Osteoblast (primary cell): ENCODE measurements around the gene RNF126. TPM values are rescaled to one million over a fixed set of nuclear protein-coding genes. Genes with fewer than 3 reads are reported as not detected.

Source experiments
- DNase-seq: peaks from one replicate; pipeline ENCODE4 v3.0.0; 2011; ENCODE audit warnings: low spot score, mixed read lengths; ENCODE audit not compliant: insufficient read length; ENCODE audit errors: missing footprints
- H2AFZ ChIP-seq: 2 replicates; pipeline ENCODE4 v1.6.0; 2011; ENCODE audit warnings: mild to moderate bottlenecking, low read length
- H3K27ac ChIP-seq: 2 replicates; pipeline ENCODE4 v1.5.1; 2011; ENCODE audit warnings: mild to moderate bottlenecking, low read depth, low read length, moderate library complexity
- H3K27me3 ChIP-seq: 2 replicates; pipeline ENCODE4 v1.6.0; 2012; ENCODE audit warnings: mild to moderate bottlenecking, control low read depth, inconsistent platforms, low read length, moderate library complexity; ENCODE audit not compliant: insufficient read depth
- H3K36me3 ChIP-seq: 2 replicates; pipeline ENCODE4 v1.5.1; 2011; ENCODE audit warnings: mild to moderate bottlenecking, low read length, control low read depth, moderate library complexity; ENCODE audit not compliant: insufficient read depth
- H3K4me1 ChIP-seq: 2 replicates; pipeline ENCODE4 v1.5.1; 2011; ENCODE audit warnings: mild to moderate bottlenecking, low read length, control low read depth, moderate library complexity; ENCODE audit not compliant: insufficient read depth
- H3K4me2 ChIP-seq: 2 replicates; pipeline ENCODE4 v1.6.0; 2011; ENCODE audit warnings: mild to moderate bottlenecking, low read length; ENCODE audit not compliant: insufficient read depth
- H3K4me3 ChIP-seq: fragments of 200-600 bp; sonication (generic); 3 replicates; pipeline ENCODE4 v1.5.1; 2012; ENCODE audit warnings: mild to moderate bottlenecking, low read length, inconsistent platforms; ENCODE audit not compliant: insufficient read depth
- H3K79me2 ChIP-seq: 2 replicates; pipeline ENCODE4 v1.6.0; 2012; ENCODE audit warnings: mild to moderate bottlenecking, low read length, control low read depth, inconsistent platforms; ENCODE audit not compliant: insufficient read depth
- H3K9me3 ChIP-seq: 2 replicates; pipeline ENCODE4 v1.5.1; 2011; ENCODE audit warnings: low read depth, low read length, control low read depth
- H4K20me1 ChIP-seq: 2 replicates; pipeline ENCODE4 v1.6.0; 2012; ENCODE audit warnings: mild to moderate bottlenecking, low read length, control low read depth; ENCODE audit not compliant: insufficient read depth
- total RNA-seq: library from RNA; depleted of rRNA; stranded (reverse); fragments of >200 nt; gene quantifications from 2 replicates; pipeline ENCODE4 v1.2.3, GENCODE V29; 2012
- TF ChIP-seq, protein P1 (sequence below): IDR thresholded peaks from 2 replicates; pipeline ENCODE4 v1.5.1; 2011; ENCODE audit warnings: mild to moderate bottlenecking, low read depth, low read length, moderate library complexity; ENCODE audit errors: extremely low read depth

The RNF126 gene
- total RNA-seq, 1 donor = 38.7 TPM

DNA sequence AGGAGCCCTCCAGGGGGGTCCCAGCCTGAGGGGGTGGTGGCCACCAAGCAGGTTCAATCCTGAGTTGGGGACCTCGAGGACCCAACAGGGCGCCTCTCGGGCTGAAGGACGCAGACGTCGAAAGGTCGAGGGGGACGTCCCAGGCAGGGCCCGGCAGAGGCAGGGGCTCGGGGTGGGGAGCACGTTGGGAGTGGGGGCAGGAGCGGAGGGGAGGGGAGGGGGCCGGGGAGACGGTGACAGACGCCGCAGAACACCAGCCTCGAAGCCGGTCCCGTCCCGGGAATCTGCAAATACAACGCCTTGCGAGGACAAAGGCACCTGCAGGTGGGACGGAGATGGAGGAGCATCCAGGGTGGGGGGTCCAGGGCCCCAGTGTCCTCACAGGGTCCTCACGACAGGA is 19.3 kb downstream of the RNF126 start:
- H2AFZ ChIP-seq = no peak overlapping the region

DNA sequence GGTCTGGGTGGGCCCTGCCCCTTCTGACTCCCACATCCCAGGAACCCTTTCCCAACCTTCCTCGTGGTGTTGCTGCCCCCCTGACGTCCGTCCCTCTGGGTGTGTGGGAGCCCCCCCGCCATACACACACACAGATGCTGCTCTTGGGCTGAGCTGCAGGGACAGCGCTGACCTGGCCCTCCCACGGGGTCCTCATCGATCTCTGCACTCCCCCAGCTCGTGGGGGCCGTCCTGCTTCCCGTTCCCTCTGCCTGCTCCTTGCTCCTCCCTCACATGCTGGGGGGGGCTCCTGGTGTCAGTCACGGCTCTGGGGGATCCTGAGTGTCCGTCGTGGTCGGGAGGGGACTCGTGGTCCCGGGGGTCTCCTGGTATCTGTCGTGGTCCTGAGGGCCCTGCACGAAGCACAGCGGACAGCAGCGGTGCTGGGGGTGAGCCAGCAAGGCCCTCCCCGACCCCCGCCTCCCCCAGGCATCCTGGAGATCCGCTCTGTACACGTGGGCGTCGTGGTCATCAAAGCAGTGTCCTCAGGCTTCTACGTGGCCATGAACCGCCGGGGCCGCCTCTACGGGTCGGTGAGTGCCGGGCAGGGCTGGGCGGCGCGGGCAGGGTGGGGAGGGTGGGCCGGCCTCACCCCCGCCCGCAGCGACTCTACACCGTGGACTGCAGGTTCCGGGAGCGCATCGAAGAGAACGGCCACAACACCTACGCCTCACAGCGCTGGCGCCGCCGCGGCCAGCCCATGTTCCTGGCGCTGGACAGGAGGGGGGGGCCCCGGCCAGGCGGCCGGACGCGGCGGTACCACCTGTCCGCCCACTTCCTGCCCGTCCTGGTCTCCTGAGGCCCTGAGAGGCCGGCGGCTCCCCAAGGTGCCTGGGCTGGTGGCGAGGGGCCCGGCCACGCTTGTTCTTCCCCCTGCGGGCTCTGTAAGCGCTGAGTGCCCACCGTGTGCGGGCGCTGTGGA is 20.0 kb downstream of the RNF126 start:
- H3K27me3 ChIP-seq = no peaks in the 10 kb centered on the region
- H2AFZ ChIP-seq = no peak overlapping the region
- no peak overlapping the region for H3K4me3 ChIP-seq
- peaks cover 3% of the 10 kb centered on the region for H4K20me1 ChIP-seq
- TF ChIP-seq, protein P1, sequence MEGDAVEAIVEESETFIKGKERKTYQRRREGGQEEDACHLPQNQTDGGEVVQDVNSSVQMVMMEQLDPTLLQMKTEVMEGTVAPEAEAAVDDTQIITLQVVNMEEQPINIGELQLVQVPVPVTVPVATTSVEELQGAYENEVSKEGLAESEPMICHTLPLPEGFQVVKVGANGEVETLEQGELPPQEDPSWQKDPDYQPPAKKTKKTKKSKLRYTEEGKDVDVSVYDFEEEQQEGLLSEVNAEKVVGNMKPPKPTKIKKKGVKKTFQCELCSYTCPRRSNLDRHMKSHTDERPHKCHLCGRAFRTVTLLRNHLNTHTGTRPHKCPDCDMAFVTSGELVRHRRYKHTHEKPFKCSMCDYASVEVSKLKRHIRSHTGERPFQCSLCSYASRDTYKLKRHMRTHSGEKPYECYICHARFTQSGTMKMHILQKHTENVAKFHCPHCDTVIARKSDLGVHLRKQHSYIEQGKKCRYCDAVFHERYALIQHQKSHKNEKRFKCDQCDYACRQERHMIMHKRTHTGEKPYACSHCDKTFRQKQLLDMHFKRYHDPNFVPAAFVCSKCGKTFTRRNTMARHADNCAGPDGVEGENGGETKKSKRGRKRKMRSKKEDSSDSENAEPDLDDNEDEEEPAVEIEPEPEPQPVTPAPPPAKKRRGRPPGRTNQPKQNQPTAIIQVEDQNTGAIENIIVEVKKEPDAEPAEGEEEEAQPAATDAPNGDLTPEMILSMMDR = no peak
- H3K36me3 ChIP-seq = peaks cover 15% of the 10 kb centered on the region
- H3K27ac ChIP-seq = no peak overlapping the region
- no peak overlapping the region for H3K4me2 ChIP-seq
- no peaks in the 10 kb centered on the region for H3K79me2 ChIP-seq
- DNase-seq = no peak
- H3K9me3 ChIP-seq = no peaks in the 10 kb centered on the region
- H3K4me1 ChIP-seq = peaks cover 4% of the 10 kb centered on the region

More for the DNA sequence above, 19.3 kb downstream of the RNF126 start:
- Histone ChIP-seq H3K79me2 (no peaks in the 10 kb centered on the region), H3K4me3 (no peak overlapping the region), H3K4me2 (no peak overlapping the region), H4K20me1 (peaks cover under 1% of the 10 kb centered on the region), H3K4me1 (peaks cover 4% of the 10 kb centered on the region), H3K27me3 (no peaks in the 10 kb centered on the region), H3K9me3 (no peaks in the 10 kb centered on the region), H3K36me3 (peaks cover 20% of the 10 kb centered on the region), H3K27ac (no peak overlapping the region)
- DNase-seq = no peak
- TF ChIP-seq, protein P1 = no peak

DNA sequence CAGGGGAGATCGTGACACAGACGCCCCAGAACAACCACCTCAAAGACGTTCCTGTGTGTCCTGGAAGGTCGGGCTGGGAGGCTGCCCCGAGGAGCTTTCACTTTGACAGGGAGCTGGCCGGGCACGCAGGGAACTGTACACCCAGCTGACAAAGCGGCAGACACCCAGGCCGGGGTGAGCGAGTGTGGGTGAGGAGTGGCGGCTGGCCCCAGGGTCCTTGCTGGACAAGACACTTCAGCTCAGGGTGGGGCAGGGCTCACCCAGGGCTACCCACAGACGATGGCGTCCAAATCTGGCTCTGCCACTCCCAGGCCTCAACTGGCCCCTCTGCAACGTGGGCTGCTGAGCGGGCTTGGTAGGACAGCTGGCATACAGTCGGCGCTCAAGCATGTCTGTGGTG is 21.3 kb downstream of the RNF126 start:
- Histone ChIP-seq H3K4me3 (no peak overlapping the region), H3K4me1 (peaks cover 4% of the 10 kb centered on the region)
- TF ChIP-seq, protein P1 = no peak

DNA sequence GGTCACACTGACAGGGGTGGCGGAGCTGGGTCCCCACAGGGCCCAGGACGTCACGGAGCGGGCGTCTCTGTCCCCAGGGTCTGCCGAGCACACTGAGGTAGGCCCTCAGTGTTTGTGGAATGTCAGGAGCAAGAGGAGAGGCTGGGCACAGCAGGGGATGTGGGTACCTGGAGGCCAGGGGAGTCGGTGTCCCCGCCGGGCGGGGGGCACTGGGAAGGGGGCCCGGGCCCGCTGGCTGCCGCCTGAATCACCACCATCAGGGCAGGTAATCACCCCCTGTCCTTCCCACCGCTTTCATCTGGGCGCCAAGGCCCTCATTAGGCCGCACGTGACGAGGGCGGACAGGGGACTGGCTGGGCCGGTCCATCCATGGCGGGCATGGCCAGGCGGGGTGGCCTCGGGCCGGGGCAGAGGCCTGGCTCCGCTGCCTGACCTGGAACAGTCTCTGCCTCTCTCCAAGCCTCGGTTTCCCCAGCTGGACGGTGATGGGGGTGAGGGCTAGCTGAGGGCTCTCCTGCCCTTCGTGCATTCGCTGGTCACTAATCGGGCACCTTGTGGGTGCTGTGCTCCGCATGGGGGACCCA is 22.3 kb downstream of the RNF126 start:
- peaks cover 4% of the 10 kb centered on the region for H3K4me1 ChIP-seq
- H3K79me2 ChIP-seq = no peaks in the 10 kb centered on the region
- no peak overlapping the region for H3K4me3 ChIP-seq
- H4K20me1 ChIP-seq = peaks cover 3% of the 10 kb centered on the region
- H3K9me3 ChIP-seq = no peaks in the 10 kb centered on the region
- no peak overlapping the region for H2AFZ ChIP-seq
- DNase-seq = no peak
- no peaks in the 10 kb centered on the region for H3K36me3 ChIP-seq
- H3K27ac ChIP-seq = no peak overlapping the region
- TF ChIP-seq, protein P1 = no peak
- no peaks in the 10 kb centered on the region for H3K27me3 ChIP-seq
- H3K4me2 ChIP-seq = no peak overlapping the region

More for the DNA sequence above, 21.3 kb downstream of the RNF126 start:
- Histone ChIP-seq H3K27me3 (no peaks in the 10 kb centered on the region), H3K79me2 (no peaks in the 10 kb centered on the region), H3K9me3 (no peaks in the 10 kb centered on the region), H3K36me3 (peaks cover 8% of the 10 kb centered on the region), H3K27ac (no peak overlapping the region), H3K4me2 (no peak overlapping the region), H2AFZ (no peak overlapping the region), H4K20me1 (peaks cover 3% of the 10 kb centered on the region)
- DNase-seq = no peak
